Measurements from ENCODE around the gene NFKBIA. TPM values are rescaled to one million over a fixed set of nuclear protein-coding genes. Genes with fewer than 3 reads are reported as not detected.
"Not testable (repeated sequence)": the region's sequence is repeated elsewhere in the genome, so short reads cannot be mapped to it uniquely, and the experiment has no call there.

NFKBIA gene
- total RNA-seq, 1 experiment from 2014 or later: 115 TPM

DNA sequence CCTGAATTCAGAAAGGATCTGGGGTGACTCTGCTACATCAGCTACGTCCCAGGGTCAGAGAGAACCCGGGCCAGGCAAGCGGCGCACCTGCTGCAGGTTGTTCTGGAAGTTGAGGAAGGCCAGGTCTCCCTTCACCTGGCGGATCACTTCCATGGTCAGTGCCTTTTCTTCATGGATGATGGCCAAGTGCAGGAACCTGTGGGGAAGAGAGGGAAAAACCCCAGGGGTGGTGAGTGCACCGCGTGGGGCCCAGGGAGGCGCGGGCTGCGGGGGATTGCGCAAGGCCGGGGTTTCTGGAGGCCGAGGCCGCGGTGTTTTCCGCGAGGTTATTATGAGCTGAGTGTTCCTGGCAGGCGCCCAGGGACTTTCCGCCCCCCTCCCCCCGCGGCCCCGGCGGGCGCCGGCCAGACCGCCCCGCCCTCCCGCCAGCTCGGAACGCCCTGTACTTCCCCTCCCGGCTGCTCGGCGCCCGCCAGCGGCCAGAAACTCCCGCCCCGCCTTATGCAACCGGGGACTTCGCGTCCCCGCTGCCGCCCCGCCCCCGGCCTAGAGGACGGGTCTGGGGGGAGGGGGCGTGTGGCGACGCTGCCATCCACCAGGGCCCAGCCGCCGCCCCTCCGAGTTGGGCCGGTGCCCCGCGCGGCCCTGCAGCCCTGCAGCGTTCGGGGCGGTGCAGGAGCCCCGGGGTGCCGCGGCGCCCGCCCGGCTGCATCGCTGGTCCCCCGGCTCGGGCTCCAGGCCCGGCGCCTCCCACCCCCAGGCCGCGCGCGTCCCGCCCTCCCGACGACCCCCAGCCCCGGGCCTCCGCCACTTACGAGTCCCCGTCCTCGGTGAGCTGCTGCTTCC, 723 bp downstream of the NFKBIA start:
- no peaks in the 10 kb centered on the region for H3K27me3 ChIP-seq (replicated peaks)
- peaks cover 33% of the 10 kb centered on the region for H3K4me1 ChIP-seq (replicated peaks)
- no peaks in the 10 kb centered on the region for H3K9me3 ChIP-seq (replicated peaks)
- peak; percentile 85 to 96 for DNase-seq (ENCODE audit: low read depth in 1 of 2, low spot score in 2 of 2)
- peak overlapping the region; percentile 93 for H3K27ac ChIP-seq
- H3K36me3 ChIP-seq: peaks cover 52% of the 10 kb centered on the region
- H3K4me3 ChIP-seq: peak overlapping the region; percentile 93

DNA sequence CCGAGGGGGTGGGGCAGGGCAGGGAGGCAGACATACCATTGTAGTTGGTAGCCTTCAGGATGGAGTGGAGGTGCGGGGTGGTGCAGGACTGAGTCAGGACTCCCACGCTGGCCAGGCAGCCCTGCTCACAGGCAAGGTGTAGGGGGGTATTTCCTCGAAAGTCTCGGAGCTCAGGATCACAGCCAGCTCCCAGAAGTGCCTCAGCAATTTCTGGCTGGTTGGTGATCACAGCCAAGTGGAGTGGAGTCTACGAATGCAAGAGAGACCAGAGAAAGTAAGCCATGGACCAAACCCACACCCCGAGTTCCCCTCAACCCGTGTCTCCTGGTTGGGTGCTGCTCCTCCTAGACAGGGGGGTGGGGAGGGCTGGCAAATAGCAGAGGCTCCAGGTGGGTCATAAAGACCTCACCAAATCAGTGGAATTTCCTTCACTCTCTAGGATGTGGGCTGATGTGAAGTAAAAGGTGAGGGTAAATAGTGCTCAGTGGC, 1.4 kb downstream of the NFKBIA start:
- peak overlapping the region; percentile 41 for H3K27ac ChIP-seq
- H3K9me3 ChIP-seq (replicated peaks): no peaks in the 10 kb centered on the region
- no peaks in the 10 kb centered on the region for H3K27me3 ChIP-seq (replicated peaks)
- peaks cover 52% of the 10 kb centered on the region for H3K36me3 ChIP-seq
- peaks cover 33% of the 10 kb centered on the region for H3K4me1 ChIP-seq (replicated peaks)
- H3K4me3 ChIP-seq: peak overlapping the region; percentile 93
- DNase-seq (ENCODE audit: low read depth in 1 of 2, low spot score in 2 of 2): no peak

GRCh38 chr14:35402323-35403113, 2.0 kb downstream of the NFKBIA start:
- Histone ChIP-seq H3K27ac (no peak overlapping the region), H3K4me3 (peak overlapping the region; percentile 93), H3K9me3 (replicated peaks) (no peaks in the 10 kb centered on the region), H3K27me3 (replicated peaks) (no peaks in the 10 kb centered on the region), H3K36me3 (peaks cover 52% of the 10 kb centered on the region), H3K4me1 (replicated peaks) (peaks cover 33% of the 10 kb centered on the region)
- no peak for DNase-seq (ENCODE audit: low read depth in 1 of 2, low spot score in 2 of 2)

GRCh38 chr14:35401422-35402265, 2.9 kb downstream of the NFKBIA start:
- Histone ChIP-seq H3K36me3 (peaks cover 52% of the 10 kb centered on the region), H3K4me3 (no peak overlapping the region), H3K9me3 (replicated peaks) (no peaks in the 10 kb centered on the region), H3K4me1 (replicated peaks) (peaks cover 33% of the 10 kb centered on the region), H3K27ac (no peak overlapping the region), H3K27me3 (replicated peaks) (no peaks in the 10 kb centered on the region)
- no peak for DNase-seq (ENCODE audit: low read depth in 1 of 2, low spot score in 2 of 2)

- H3K4me1 ChIP-seq (replicated peaks): peaks cover 33% of the 10 kb centered on the region
- peaks cover 52% of the 10 kb centered on the region for H3K36me3 ChIP-seq
- H3K9me3 ChIP-seq (replicated peaks): no peaks in the 10 kb centered on the region
- no peak for DNase-seq (ENCODE audit: low read depth in 1 of 2, low spot score in 2 of 2)
- no peak overlapping the region for H3K27ac ChIP-seq
- no peak overlapping the region for H3K4me3 ChIP-seq
- no peaks in the 10 kb centered on the region for H3K27me3 ChIP-seq (replicated peaks)
Measured at GRCh38 chr14:35400648-35401421, 3.7 kb downstream of the NFKBIA start.

DNA sequence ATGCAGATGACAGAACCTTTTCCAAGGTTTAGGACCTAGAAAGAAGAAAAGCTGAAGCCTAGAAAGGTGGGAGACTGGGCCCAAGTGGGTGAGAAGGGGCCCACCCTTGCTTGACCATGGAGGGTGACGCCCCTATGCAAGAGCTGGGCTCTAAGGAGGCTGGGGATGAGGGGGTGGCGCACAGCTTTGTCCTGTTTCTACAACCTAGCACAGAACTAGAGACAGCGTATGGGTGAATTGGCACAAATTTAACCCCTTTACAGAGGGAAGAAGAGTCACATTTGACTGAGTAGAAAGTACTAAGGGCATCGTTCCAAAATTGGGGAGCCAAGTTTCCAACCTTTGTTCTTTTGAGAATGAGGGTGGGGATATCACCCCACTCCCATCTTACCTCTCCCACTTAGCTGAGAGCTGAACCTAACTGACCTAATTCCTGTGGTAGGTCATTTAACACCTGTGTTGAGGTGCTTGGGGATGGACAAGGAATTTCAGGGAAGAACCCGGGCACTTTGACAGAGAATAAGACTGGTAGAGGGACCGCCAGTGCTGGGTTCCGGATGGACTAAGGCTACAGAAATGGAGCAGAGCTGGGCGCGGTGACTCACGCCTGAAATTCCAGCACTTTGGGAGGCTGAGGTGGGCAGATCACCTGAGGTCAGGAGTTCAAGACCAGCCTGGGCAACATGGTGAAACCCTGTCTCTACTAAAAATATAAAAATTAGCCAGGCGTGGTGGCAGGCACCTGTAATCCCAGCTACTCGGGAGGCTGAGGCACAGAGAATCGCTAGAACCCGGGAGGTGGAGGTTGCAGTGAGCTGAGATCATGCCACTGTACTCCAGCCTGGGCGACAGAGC, 5.2 kb downstream of the NFKBIA start:
- no peak for DNase-seq (ENCODE audit: low read depth in 1 of 2, low spot score in 2 of 2)
- no peak overlapping the region for H3K4me3 ChIP-seq
- H3K27me3 ChIP-seq (replicated peaks): no peaks in the 10 kb centered on the region
- H3K36me3 ChIP-seq: peaks cover 50% of the 10 kb centered on the region
- no peaks in the 10 kb centered on the region for H3K9me3 ChIP-seq (replicated peaks)
- no peak overlapping the region for H3K27ac ChIP-seq
- peaks cover 23% of the 10 kb centered on the region for H3K4me1 ChIP-seq (replicated peaks)

DNA sequence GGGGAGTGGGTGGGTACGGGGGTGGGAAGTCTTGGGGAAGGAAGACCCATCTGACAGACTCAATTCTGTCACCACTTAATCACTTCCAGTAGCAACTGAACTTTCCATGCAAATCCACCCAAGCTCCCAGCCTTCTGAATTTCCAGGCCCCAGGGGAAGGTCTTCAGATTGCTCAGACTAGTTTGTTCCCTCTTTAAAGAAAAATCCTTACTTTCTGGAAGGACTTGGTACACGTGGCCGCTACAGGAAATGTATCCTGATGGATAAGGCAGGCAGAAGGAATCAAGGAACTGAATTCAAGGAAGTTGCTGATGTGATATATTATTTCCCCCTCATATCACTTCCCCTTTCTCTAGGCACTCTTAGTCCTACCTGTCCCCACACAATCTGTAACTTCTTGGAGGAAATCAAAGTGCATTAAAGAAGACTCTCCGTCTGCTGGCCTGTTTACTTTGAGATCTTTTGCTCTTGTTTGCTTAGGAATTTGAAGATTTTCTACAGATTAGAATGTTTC, 6.4 kb downstream of the NFKBIA start:
- no peak overlapping the region for H3K4me3 ChIP-seq
- no peak overlapping the region for H3K27ac ChIP-seq
- H3K4me1 ChIP-seq (replicated peaks): peaks cover 29% of the 10 kb centered on the region
- no peaks in the 10 kb centered on the region for H3K27me3 ChIP-seq (replicated peaks)
- peaks cover 40% of the 10 kb centered on the region for H3K36me3 ChIP-seq
- no peaks in the 10 kb centered on the region for H3K9me3 ChIP-seq (replicated peaks)
- DNase-seq (ENCODE audit: low read depth in 1 of 2, low spot score in 2 of 2): no peak

DNA sequence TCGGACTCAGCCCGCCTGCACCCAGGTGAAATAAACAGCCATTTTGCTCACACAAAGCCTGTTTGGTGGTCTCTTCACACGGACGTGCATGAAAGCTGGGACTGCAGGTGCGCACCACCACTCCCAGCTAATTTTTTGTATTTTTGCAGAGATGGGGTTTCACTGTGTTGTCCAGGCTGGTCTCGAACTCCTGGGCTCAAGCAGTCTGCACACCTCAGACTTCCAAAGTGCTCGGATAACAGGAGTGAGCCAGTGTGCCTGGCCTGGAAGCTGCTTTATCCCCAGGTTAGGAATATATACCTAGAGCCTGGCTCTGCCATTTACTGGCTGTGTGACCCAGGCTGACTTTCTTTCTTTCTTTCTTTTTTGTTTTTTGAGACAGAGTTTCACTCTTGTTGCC, 7.9 kb downstream of the NFKBIA start:
- H3K36me3 ChIP-seq: peaks cover 25% of the 10 kb centered on the region
- not testable (repeated sequence) for H3K4me3 ChIP-seq; H3K27ac ChIP-seq; H3K9me3 ChIP-seq (replicated peaks); H3K27me3 ChIP-seq (replicated peaks); DNase-seq (ENCODE audit: low read depth in 1 of 2, low spot score in 2 of 2)
- peaks cover 21% of the 10 kb centered on the region for H3K4me1 ChIP-seq (replicated peaks)

DNA sequence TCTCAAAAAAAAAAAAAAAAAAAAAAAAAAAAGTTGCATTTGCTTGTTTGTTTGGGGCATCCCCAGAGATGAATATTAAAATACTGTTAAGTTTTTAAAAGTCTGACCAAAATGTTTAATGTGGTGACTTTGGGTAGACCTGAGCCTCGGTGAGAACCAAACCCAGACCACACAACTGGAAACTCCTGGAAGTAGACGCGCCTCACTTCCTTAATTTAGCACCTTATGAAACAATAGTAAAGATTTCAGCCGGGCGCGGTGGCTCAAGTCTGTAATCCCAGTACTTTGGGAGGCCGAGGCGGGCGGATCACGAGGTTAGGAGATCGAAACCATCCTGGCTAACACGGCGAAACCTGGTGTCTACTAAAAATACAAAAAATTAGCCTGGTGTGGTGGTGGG, 9.3 kb downstream of the NFKBIA start:
- H3K27me3 ChIP-seq (replicated peaks): no peaks in the 10 kb centered on the region
- H3K9me3 ChIP-seq (replicated peaks): no peaks in the 10 kb centered on the region
- H3K36me3 ChIP-seq: peaks cover 11% of the 10 kb centered on the region
- H3K4me3 ChIP-seq: no peak overlapping the region
- no peak overlapping the region for H3K27ac ChIP-seq
- DNase-seq (ENCODE audit: low read depth in 1 of 2, low spot score in 2 of 2): no peak
- H3K4me1 ChIP-seq (replicated peaks): peaks cover 20% of the 10 kb centered on the region

- Histone ChIP-seq H3K36me3 (peaks cover 6% of the 10 kb centered on the region), H3K9me3 (replicated peaks) (no peaks in the 10 kb centered on the region), H3K27me3 (replicated peaks) (no peaks in the 10 kb centered on the region), H3K4me1 (replicated peaks) (peaks cover 20% of the 10 kb centered on the region), H3K27ac (no peak overlapping the region), H3K4me3 (no peak overlapping the region)
- no peak for DNase-seq (ENCODE audit: low read depth in 1 of 2, low spot score in 2 of 2)
Measured at GRCh38 chr14:35394326-35395013, 10.1 kb downstream of the NFKBIA start.

- DNase-seq (ENCODE audit: low read depth in 1 of 2, low spot score in 2 of 2): no peak
- Histone ChIP-seq H3K4me3 (no peak overlapping the region), H3K27me3 (replicated peaks) (no peaks in the 10 kb centered on the region), H3K27ac (no peak overlapping the region), H3K4me1 (replicated peaks) (peaks cover 20% of the 10 kb centered on the region), H3K36me3 (no peaks in the 10 kb centered on the region), H3K9me3 (replicated peaks) (no peaks in the 10 kb centered on the region)
Measured at GRCh38 chr14:35393826-35394225, 10.7 kb downstream of the NFKBIA start.

GRCh38 chr14:35392103-35392502, 12.4 kb downstream of the NFKBIA start:
- no peak for DNase-seq (ENCODE audit: low read depth in 1 of 2, low spot score in 2 of 2)
- no peaks in the 10 kb centered on the region for H3K36me3 ChIP-seq
- H3K27ac ChIP-seq: no peak overlapping the region
- H3K27me3 ChIP-seq (replicated peaks): no peaks in the 10 kb centered on the region
- no peak overlapping the region for H3K4me3 ChIP-seq
- H3K4me1 ChIP-seq (replicated peaks): peaks cover 20% of the 10 kb centered on the region
- no peaks in the 10 kb centered on the region for H3K9me3 ChIP-seq (replicated peaks)
